Stimulated activated CD4-positive, alpha-beta T cell treated with anti-CD3 and anti-CD28 coated beads, Interleukin-4, amount 100 ng/mL, for 1 hour (primary cell): ENCODE data around the gene PHC2.

Experiments used
- DNase-seq: peaks from one replicate; pipeline ENCODE4 v3.0.0-alpha.2; 2020

The PHC2 gene

DNA sequence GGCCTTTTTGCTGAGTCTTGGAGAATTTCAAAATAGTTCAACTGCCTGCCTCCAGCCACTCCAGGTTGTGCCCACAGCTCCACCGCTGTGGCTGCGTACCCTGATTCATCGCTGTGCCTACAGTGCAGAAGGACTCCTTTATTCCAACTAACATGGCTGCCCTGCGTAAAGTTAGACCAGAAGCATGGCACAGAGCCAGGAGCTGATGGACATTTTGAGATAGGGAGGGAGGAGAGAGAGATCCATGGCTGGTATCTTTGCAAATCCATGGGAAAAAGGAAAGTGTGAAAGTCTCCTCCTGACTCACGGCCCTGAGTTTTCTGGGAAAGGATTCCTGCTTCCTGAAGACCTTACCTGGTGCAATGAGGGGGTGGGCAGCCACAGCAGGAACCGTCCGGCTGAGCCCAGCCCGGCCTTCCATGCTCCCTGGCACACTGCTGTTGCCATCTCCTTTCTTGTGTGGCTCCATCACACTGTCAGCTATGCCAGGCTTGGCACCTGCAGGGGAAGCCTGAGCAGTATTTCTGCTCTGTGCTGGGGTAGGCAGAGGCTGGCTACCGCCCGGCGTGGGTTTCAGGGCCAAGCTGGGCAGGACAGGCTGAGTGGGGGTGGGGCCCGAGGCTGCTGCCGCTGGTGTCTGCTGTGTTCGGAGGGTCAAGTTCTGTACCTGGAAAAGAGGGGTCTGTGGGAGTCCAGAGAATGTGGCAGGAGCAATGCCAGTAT, 64.0 kb downstream of the PHC2 start:
- no peak for DNase-seq

DNA sequence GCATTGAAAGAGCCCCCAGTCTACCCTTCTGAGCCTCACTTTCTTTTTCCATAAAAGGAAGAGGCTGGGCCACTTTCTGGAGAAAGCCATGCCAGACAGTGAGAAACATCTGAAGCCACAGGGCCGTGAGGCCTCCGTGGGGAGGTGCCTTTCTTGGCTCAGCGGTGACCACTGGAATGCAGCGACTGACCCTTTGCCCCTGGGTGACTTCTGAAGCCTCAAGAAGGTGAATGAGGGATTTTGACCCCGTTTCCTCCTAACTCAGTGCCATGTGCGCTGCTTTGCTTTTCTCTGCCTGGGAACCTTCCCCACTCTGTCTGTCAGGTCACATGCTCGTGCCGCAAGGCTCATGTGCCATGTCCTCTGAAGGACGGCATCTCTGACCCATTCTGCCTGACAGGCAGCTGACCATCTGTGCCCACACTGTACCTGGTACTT, 65.3 kb downstream of the PHC2 start:
- DNase-seq: no peak

DNA sequence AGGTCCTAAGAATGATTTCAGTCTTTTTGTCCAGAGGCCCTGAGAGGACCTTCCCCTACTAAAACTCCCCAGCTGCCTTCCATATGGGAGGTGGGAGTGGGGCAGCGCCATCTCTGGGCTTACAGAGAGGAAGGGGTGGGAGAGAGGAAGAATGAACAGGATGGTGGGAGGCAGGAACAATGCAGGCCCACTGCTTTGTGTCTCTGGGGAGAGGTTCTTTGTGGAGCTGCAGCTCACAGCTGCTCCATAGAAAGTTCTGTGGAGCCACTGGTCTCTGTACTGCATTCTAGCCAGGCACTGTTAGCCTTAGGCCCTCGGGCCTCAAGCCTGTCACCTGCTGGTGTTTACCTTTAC, 66.4 kb downstream of the PHC2 start:
- DNase-seq: no peak

DNA sequence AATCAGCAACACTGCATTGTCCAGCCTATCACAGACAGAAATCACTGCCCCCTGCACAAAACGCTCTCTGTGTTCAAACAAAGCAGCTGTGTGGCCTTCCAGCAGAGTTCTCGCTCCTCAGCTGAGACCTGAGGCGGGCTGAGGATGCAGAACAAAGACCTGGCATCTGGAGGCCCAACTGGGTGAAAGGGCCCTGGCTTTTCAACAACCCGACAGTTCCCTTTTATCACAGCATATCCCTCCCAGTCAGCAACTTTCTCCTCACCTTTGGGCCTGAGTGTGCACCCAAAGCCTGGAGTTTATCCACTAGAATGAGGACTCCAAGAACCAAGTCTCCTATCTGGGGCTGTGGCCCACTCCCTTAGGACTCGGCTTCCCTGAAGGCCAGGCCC, 67.4 kb downstream of the PHC2 start:
- DNase-seq: no peak

DNA sequence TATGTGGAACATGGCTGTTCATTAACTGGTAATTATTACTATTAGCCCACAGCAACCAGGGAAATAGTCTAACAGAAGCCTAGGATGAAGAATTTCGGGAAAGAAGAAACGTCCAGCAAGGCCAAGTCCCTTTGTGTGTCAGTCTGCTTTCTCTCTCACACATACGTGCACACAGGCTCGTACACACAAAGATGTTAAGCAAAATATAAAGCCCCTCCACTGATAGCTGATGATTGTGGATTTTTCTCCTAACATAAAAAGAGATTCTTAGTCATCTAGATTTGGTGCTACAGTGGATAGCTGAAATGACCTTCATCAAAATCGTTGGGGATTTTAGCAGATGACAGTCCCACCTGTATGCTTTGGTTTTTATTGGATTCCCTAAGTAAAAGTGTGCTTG, 67.9 kb downstream of the PHC2 start:
- no peak for DNase-seq

DNA sequence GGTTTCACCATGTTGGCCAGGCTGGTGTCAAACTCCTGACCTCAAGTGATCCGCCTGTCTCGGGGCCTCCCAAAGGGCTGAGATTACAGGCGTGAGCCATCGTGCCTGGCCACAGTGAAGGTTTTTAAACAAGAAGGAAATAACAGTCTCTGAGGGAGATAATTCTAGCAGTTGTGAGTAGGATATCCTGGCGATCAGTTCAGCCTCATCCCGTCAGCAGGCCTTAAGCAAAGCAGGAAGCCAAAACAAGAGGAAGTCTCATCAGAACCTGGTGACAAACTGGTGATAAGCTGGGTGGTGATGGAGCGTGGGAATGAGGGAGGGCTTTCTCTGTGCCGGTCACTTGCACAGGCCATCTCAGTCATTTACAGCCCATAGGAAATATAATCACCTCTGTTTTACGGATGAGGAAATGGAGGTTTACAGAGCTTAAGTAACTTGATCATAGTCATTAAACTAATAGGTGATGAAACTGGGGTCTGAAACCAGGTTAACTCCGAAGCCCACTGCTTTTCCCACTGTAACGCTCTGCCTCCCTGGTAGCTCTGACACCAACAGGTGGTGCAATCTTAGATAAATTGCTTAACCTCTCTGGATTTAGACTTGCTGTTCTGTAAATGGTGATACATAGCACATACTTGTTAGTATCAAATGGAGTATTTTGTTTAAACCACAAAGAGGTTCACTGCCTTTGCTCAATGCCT, 69.2 kb downstream of the PHC2 start:
- DNase-seq: no peak

DNA sequence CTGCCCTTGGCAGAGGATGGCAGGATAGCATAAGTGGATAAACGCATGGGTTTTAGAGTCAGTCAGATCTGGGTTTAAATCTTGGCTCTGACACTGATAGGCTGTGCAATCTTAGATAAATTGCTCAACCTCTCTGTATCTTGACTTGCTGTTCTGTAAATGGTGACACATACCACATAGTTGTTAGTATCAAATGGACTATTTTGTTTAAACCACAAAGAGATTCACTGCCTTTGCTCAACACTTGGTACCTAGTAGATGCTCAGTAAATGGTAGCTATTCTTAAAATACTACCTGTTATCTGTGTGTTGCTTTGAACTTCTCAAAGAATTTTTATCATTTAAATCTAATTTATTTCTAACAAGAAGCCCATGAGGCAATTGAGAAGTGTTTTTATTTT, 70.5 kb downstream of the PHC2 start:
- no peak for DNase-seq

DNA sequence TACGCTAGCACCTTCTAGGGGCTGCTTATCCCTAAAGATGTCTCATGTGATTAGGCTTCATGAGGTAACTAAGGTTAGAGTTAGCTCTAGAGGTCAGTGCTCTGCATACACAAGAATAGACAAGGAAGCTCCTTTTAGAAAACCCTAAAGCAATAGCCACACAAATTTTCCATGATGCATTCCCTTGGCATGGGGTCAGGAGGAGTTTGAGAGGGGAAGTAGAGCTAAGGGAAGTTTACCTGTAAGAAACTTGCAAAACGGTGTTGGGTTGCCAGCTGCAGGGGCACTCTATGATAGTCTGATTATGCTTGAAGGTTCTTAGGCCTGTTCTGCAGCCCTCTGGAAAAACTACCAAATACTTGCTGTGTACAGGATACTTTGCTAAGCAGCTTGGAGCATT, 71.0 kb downstream of the PHC2 start:
- DNase-seq: no peak

DNA sequence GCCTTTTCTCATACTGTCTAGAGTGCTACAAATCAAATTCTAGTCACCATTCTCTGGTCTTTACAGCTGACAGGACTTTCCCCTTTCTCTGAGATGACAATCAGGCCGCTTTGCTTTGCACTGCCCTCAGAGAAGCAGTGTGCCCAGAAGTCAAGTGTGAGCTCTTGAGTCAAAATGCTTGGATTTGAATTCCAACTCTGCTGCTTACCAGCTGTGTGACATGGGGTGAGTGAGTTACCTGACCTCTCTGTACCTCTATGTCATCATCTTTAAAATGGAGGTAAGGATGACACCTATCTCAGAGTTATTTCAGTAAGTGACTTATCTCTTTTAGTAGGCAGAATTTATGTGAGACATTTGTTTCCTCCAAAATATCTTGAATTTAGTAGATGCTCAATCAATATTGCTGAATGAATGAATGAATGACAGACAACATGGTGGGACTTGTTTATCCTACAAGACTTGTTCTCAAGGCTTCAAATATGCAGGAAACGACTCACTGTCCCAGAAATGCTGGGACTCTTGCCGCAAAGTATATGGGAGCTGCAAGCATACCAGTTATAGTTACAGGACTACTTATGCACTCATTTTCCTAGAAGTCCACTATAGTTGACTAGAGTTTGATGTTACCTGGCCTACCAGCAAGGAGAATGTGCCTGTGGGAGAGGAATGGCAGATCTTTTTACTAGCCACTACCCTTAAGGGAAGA, 71.9 kb downstream of the PHC2 start:
- DNase-seq: no peak

DNA sequence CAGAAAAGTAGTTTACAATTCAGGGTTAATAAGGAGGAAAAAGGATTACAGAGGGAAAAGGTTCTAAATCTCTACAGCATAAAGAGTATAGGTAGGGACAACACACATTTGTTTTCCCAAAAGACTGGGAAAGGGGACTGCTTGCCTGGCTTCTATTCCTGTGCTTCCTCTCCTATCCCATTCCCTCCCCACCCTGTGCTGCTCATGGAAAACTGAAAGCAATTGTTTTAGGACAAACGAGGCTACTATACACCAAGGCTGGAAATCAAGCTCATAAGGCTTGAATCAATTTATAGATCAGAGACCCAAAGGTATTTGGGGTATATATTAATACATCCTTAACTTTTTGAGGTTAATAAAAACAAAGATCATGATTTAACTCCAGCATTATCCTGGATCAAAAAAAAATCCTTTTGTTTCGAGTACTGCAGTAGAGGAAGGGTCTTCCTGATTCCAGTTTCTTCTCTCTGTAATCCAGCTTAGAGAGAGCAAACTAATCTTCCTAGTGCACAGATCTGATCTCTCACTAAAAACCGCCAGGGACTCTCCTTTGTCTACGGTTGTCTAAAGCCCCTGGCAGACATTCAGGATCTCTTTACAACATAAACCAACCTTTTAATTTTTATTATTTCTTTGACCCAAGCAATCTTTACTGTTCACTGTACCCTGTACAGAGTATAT, 72.6 kb downstream of the PHC2 start:
- no peak for DNase-seq

DNA sequence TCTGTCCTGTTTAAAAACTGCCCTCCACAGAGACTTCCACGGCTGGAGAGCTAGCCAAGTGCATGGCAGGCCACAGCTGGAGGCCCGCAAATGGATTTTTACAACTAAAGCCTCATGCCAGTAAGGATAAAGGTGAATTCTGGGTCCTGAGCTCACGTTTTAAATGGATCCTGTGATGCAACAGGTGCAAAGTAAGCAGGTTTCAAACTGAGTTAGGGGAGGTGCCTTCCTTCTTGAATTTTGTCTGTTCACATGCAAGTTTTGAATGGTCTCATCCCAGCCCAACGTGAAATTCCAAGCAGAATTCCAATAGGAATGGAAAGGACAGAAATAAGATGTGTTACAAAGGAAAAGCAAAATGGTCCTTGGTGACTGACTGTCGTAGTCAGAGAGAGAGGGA, 73.8 kb downstream of the PHC2 start:
- no peak for DNase-seq

DNA sequence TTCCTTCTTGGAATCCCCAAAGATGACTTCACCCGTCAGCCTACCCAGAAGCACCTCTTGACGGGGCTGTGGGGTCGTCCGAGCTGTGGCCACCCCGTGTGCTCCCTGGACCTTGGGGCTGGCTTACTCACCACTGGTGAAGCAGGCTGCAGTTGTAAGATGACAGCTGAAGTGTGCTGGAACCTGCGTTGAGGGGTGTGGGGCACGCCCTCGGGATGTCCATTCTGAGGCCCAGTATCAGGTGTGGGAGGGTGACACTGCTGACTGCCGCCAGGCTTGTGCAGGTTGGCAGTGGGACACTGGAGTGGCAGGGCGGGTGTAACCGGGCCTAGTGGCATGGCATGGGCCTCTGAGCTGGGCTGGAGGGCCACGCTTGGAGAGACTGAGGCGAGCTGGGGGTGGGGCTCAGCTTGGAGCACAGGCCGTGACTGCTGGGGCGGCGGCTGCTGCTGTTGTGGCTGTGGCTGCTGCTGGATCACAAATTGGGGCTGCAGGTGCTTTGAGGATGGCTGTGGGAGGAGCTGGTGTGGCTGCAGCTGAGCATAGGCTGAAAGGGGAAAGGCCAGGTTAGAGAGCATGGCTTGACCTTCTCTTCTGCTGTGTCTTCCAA, 76.1 kb downstream of the PHC2 start:
- no peak for DNase-seq

DNA sequence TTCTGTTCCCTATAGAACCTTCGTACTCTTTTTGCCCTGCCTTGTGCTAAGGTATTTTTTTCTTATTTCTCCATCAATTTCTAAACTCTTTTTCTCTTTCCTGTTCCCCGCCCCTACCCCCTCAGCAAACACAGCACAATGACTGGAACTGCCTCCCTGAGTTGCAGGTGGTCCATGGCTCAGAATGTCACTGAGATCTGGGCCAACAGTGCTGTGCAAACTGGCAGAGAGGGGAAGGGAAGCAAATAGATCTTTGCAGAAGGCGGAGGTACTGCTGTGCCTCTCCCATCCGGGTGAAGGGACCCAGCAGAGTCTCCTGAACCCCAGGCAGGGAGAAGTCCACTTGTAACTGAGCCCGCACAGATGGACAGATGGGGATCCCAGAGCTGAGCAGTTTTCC, 77.4 kb downstream of the PHC2 start:
- no peak for DNase-seq

DNA sequence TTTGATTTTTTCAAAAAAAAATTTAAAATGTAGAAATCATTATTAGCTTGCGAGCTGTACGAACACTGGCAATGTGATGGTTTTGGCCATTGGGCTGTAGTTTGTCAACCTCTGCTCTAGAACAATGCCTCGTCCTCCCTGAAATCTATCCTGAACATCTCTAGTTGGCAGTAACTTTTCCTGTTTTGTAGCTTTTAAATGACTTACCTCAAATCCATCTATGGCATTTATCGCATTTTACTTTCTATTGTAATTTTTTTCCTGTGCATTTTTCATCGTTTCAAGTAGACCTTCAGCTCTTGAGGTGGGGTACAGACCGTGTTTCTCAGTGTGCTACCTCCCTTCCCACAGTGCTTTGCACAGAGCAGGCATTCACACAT, 79.6 kb downstream of the PHC2 start:
- DNase-seq: no peak

DNA sequence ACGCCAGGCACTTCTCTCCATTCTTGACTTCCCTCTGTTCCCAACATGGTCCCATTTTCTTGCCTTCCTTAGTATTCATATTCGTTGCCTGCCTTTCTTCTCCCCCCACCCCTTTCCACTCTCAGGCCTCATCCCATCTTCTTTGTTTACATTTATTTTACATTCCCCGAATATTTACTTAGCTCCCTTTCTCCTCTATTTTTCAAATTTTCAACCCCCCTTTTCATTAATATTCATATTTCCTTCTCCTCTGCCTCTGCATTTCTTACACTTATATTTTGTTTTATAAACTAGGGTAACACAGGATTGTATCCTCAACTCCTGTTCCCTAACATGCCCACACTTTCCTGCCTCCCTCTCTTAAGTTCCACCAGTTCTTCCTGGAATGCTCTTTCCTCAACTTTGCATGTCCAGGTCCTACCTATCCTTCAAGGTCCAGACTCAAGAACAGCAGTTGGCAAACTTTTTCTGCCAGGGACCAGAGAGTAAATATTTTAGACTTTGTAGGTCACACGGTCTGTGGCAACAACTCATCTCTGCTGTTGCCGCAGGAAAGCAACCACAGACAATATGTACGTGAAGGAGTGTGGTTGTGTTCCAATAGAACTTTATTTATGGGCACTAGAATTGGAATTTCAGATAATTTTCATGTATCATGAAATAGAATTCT, 80.1 kb downstream of the PHC2 start:
- DNase-seq: no peak

DNA sequence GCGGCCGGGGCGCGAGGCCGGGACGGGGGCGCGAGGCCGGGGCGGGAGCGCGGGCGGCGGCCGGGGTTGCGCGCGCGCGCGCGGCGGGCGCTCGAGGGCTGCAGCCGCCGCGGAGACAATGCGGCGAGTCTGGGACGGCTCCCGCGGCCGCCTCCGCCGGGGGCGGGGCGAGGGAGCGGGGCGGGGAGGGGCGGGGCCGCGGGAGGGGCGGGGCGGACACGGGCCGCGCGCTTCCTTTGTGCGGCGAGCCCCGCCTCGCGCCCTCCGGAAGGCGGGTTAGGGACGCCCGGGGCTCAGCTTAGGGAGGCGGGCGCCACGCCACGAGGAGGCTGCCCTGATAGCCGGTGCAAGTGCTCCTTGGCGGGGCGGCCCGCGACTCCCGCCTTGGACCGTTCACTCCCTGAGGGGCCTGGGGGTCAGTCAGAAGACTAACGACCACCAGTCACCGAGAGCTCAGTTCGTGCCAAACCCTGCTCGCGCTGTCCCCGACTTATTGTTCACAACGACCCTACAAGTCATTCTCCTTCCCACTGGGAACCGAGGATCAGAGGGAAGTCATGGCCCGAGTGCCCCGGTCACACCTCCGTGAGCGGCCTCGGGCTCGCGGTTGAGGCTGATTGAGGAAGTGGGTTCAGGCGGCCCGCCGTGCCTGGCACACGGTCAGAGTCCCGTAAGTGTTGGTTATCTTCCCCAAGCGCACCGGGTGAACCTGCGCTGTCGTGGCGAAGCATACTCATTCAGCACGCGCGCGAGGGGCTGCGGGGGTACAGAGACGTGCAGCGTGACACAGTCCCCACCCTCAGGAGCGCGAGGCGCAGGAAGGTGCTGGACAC, 80.9 kb downstream of the PHC2 start:
- peak; percentile 78 for DNase-seq

DNA sequence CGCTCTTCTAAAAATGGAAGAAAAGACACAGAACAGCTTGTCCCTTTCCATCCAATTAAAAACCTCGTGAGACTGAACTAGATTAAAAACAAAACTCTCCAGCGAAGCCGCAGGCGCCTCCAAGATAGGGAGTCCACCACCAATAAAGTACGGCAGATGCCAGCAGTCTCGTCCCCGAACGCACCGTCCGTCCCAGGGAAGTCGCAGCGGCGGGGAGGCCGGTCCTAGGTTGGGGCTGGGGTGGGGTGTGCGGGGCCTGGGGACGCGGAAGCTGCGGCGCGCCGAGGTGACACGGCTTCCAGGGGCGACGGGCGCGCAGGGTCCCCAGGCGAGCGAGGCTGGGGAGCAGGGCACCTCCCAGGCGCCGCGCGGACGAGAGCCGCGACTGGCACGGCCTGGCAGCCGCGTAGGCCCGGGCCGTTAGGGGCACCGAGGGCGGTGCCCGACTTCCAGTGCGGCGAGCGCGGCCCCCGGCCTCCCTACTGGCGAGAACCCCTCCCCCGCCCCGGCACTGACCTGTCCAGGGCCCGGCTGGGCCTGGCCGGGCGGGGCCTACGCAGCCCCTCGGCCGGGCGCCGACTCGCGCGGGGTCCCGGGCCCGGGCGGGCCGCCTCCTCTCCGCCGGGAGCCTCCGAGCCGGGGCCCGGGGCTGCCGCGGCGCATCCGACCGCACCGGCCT, 81.7 kb downstream of the PHC2 start:
- peak; percentile 48 for DNase-seq

DNA sequence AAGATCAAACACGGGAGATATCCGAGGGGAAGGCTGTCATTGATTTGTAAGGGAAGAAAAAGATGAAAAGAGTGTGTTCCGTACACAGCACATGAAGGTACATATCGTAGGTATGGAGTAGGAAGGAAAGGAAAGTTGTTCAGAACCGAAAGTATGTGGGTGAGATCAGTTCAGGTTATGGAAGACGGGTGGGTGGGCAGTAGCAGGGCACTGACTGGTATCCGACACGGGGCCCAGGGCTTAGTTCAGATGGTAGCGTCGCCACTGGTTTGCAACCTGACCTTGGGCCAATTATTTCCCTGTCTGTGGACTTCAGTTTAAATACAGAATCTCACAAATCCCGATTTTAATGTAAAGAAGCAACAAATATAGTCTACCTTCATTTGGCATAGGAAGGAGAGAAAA, 82.2 kb downstream of the PHC2 start:
- peak; percentile 34 for DNase-seq

DNA sequence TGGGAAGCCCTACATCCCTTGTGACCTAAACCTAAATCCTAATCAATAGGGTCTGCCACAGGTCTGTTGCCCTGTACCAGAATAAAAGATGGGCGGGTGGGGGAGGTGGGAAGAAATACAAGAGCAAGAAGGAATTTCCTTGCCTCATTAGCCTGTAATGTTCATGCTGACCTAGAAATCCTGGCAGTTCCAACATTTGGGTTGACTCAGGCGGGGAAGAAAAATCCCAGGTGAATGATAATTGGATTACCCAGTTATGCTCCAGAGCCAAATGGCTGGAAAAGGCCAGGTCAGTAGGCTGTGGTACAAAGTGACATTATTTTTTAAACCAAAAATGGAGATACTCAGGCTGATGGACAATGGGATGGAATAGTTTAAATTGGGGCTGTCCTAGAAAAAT, 82.7 kb downstream of the PHC2 start:
- DNase-seq: no peak

DNA sequence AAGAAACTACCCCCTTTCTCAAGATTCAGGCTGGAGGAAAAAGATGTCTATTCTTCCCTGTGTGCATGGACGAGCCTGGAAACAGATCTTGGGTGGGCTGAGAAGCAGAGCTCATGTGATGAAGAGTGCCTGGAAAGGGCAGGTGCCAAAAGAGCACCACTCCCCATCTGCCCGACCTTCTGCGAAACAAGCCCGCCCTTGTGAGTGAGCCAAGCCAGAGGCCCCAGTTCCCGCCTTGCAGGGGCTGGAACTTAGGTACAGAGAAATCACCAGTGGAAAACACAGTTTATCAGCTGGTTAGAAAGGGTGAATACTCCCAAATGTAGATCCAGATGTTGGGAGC, 83.3 kb downstream of the PHC2 start:
- no peak for DNase-seq

DNA sequence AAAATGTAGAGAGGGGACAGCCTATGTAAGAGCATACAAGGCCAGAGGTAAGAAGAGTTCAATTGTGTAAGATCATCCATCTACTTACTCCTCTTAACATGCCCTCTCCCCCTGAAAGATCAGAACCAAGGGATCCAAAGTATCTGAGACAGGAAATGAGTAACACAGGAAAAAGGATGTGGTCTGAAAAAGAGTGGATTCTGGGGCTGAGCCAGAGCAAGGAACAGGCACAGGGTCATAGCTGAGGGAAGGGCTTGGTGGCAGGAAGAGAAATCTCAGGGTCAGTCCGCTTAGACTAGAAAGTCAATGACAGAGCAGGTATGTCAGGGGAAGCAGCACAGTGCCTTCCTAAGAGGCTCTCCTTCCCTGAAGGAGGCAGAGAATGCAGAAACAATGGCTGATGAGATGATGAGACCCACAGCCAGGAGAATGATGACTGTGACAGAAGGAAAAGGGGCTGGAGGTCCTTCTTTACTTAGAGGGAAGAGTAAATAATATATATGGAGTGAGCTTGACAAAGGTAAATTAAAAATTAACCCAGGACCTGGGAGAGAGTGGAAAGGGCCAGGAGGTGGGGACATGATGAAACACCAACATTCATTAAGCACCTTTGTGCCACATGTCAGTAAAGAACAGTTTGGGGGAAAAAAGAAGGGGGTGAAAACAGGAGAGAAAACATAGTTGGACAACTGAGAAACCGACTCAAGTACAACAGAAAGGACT, 83.8 kb downstream of the PHC2 start:
- no peak for DNase-seq
